GM19043 (cell line): ENCODE measurements around the gene APOL1.
"Not testable (repeated sequence)": the region's sequence is repeated elsewhere in the genome, so short reads cannot be mapped to it uniquely, and the experiment has no call there.

Experiments
- ATAC-seq: cut with Tn5 transposase; IDR thresholded peaks from one replicate; pipeline ENCODE4 v1.9.1; 2021; ENCODE audit warnings: low read depth; ENCODE audit not compliant: unreplicated experiment

Gene APOL1

GRCh38 chr22:36263886-36264664, 11.1 kb downstream of the APOL1 start:
- ATAC-seq: not testable (repeated sequence)

DNA sequence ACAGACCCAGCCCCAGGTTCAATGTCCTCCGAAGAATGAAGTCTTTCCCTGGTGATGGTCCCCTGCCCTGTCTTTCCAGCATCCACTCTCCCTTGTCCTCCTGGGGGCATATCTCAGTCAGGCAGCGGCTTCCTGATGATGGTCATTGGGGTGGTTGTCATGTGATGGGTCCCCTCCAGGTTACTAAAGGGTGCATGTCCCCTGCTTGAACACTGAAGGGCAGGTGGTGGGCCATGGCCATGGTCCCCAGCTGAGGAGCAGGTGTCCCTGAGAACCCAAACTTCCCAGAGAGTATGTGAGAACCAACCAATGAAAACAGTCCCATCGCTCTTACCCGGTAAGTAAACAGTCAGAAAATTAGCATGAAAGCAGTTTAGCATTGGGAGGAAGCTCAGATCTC, 14.1 kb downstream of the APOL1 start:
- ATAC-seq: no peak

DNA sequence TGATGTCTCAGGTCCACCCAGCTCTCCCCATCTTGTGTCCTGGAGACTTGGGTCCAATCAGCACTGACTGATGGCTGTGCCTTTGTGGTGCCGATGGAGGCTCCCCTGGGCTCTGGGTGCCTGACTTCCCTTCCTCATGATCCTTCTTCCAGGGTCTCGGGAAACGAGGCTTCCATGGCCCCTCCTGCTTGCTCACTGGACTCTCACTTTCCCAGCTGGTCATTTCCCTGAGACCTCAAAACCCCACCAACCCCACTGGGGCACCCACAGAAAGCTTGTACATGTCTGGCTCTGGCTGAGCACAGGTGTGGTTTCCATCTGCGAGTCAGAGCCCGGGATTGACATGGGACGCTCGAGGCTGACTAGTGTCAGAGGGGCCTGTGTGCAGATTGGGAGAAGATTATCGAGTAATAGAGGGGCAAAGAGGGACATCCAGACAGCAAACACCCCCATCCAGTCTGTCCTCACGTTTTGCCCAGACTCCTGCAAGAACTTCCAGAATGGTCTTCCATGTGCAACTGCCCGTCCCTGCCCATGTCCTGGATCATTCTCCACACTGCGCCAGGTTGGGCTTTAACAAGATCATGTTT, 15.1 kb downstream of the APOL1 start:
- no peak for ATAC-seq

DNA sequence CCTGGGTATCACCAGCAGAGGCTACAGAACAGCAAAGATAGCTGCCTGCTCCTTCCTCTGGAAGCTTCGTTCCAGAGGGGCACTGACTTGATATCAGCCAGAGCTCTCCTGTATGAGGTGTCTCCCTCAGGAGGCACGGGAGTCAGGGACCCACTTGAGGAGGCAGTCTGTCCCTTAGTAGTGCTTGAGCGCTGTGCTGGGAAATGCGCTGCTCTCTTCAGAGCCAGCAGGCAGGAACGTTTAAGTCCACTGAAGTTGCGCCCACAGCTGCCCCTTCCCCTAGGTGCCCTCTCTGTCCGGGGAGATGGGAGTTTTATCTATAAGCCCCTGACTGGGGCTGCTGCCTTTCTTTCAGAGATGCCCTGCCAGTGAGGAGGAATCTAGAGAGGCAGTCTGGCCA, 18.3 kb downstream of the APOL1 start:
- not testable (repeated sequence) for ATAC-seq

GRCh38 chr22:36271951-36272350, 19.0 kb downstream of the APOL1 start:
- ATAC-seq: not testable (repeated sequence)

- ATAC-seq: no peak
Measured at GRCh38 chr22:36274531-36274930, 21.6 kb downstream of the APOL1 start.

GRCh38 chr22:36277482-36278291, 24.8 kb downstream of the APOL1 start:
- no peak for ATAC-seq

GRCh38 chr22:36279219-36279666, 26.3 kb downstream of the APOL1 start:
- ATAC-seq: no peak

- no peak for ATAC-seq
Measured at GRCh38 chr22:36280379-36280778, 27.4 kb downstream of the APOL1 start.

DNA sequence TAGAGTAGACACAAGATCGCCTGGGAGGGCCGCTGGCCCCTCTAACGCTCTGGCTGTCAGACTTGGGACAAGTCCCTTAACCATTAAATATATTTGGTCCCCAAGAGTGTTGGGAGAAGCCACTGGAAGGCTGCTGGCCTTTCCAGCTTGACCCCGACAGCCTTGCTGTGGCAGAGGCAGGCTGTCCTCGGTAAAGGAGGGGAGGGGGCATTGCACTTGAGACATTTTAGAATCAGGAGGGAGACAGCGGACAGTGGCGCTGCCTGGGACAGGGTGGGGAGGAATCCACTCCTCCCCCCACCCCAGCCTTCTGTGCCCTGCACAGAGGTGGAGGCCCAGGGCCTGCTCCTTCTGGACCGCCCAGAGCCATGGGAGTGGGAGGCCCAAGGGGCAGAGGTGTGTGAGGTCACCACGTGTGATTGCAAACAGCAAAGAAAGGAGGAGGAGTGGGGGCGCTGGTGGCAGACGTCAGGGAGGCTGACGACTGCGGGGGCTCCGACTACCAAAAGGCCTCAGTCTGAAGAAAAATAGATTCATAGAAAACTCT, 28.9 kb downstream of the APOL1 start:
- no peak for ATAC-seq

- no peak for ATAC-seq
Measured at GRCh38 chr22:36282328-36282831, 29.4 kb downstream of the APOL1 start.

GRCh38 chr22:36284171-36284571, 31.2 kb downstream of the APOL1 start:
- no peak for ATAC-seq

DNA sequence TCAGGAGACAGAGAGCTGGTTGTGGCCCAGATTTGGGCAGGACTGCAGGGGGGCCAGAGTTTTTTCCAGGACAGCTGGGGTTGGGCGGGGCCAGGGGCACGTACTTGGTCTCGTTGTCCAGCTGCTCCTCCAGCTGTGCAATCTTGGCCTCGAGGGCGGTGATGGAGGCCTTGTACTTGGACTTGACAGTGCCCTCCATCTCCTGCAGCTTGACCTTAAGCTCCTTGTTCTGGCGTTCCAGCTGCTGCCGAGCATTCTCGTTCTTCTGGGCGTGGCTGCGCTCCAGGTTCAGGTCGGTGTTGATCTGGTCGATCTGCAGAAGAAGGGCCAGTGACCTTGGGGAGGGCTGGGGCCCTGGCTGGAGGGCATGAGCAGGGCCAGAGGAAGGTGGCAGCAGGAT, 32.1 kb downstream of the APOL1 start:
- no peak for ATAC-seq

GRCh38 chr22:36285545-36285944, 32.6 kb downstream of the APOL1 start:
- ATAC-seq: no peak

DNA sequence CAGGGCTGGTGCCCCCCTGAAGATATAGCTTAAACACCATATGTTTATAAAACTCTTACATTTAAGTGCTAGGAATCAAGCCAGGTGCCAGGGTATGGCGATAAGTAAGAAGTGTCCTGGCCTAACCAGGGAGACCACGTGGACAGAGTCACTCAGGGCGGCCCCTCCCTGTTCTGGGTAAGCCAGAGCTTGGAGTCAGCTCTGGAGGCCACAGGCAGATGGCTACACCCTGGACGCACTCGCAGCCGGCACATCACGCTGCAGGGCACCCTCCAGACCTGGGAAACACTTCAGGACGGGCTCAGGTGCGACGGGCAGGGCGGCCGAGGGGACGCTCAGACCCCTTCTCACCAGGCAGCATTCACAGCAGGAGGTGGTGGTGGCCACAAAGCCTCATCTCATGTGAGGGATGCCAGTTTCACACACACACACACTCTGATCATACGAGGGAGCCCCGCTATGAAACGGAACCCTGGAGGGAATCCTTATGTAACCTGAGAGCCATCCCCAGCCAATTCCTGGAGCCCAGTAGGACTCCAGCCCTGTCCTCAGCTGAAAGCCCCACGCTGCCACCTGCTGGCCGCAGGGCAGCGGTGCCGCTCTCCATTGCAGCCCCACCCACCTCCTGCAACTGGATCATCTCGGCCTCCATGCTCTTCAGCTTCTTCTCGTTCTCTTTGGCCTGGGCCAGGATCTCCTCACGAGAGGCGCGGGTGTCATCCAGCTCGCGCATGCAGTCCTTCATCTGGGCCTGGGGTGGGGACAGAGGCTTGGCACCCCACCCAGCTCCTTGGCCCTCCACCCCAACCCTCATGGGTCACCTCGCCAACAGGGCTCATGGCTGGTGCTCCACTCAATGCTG, 33.4 kb downstream of the APOL1 start:
- ATAC-seq: no peak

DNA sequence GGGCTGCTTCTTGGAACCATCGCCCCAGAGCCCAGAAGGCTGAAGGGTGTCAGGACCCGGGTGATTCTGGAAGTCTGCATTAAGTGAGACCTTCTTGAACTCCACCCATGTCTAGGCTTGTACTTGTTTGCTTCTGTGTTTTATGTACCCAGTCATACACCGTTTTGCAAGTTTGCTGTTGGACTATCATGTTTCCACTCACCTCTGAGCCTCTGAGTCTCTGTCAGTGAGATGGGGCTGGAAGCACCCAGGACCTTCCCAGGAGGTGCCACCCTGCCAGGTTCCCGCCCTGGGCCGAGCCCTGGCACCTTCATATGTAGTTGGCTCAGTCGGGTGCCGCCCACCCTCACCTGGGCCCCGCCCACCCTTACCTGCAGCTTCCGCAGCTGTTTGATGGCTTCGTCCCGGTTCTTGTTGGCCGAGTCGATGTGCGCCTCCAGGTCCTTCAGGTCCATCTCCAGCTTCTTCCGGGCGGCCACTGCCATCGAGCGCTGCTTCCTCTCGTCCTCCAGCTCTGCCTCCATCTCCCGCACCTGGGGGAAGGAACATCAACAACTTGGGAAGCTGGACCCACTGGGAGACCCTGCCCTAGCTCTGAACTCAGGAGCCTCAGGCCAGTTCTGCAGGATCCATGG, 35.1 kb downstream of the APOL1 start:
- no peak for ATAC-seq

- no peak for ATAC-seq
Measured at GRCh38 chr22:36288571-36289405, 35.9 kb downstream of the APOL1 start.

GRCh38 chr22:36289406-36289870, 36.5 kb downstream of the APOL1 start:
- no peak for ATAC-seq
